ENCODE measurements around the gene HNRNPA1.
"Not testable (repeated sequence)": the region's sequence is repeated elsewhere in the genome, so short reads cannot be mapped to it uniquely, and the experiment has no call there.

The HNRNPA1 gene

GRCh38 chr12:54280468-54281260 lies at the start of gene HNRNPA1:
TSS of gene HNRNPA1 (plus strand) at chr12:54280726. CDS start at chr12:54280808, 82 bp downstream.
- peak; percentile 100 for DNase-seq (ENCODE audit: low read depth)

- DNase-seq (ENCODE audit: low read depth) = not testable (repeated sequence)
These were observed 49.3 kb upstream of the HNRNPA1 start for GRCh38 chr12:54231269-54231668.

- no peak for DNase-seq (ENCODE audit: low read depth)
These were observed 47.7 kb upstream of the HNRNPA1 start for GRCh38 chr12:54232790-54233189.

- DNase-seq (ENCODE audit: low read depth) = no peak
These were observed 42.0 kb upstream of the HNRNPA1 start for GRCh38 chr12:54238531-54238930.

- DNase-seq (ENCODE audit: low read depth) = no peak
These were observed 40.9 kb upstream of the HNRNPA1 start for GRCh38 chr12:54239620-54240019.

GRCh38 chr12:54240129-54240528 lies 40.4 kb upstream of the HNRNPA1 start:
- DNase-seq (ENCODE audit: low read depth) = no peak

- DNase-seq (ENCODE audit: low read depth) = no peak
These were observed 39.4 kb upstream of the HNRNPA1 start for GRCh38 chr12:54240971-54241588.

GRCh38 chr12:54246011-54246641 lies 34.4 kb upstream of the HNRNPA1 start:
- no peak for DNase-seq (ENCODE audit: low read depth)

- DNase-seq (ENCODE audit: low read depth) = no peak
These were observed 31.0 kb upstream of the HNRNPA1 start for GRCh38 chr12:54249489-54249888.

GRCh38 chr12:54251667-54252284 lies 28.8 kb upstream of the HNRNPA1 start:
- peak; percentile 26 for DNase-seq (ENCODE audit: low read depth)

GRCh38 chr12:54253240-54253639 lies 27.3 kb upstream of the HNRNPA1 start:
- no peak for DNase-seq (ENCODE audit: low read depth)

GRCh38 chr12:54257332-54257731 lies 23.2 kb upstream of the HNRNPA1 start:
- no peak for DNase-seq (ENCODE audit: low read depth)

GRCh38 chr12:54258201-54258681 lies 22.3 kb upstream of the HNRNPA1 start:
- no peak for DNase-seq (ENCODE audit: low read depth)

GRCh38 chr12:54259194-54260011 lies 21.1 kb upstream of the HNRNPA1 start:
- DNase-seq (ENCODE audit: low read depth) = peak; percentile 92

GRCh38 chr12:54261815-54262402 lies 18.6 kb upstream of the HNRNPA1 start:
- no peak for DNase-seq (ENCODE audit: low read depth)

GRCh38 chr12:54262403-54262925 lies 18.1 kb upstream of the HNRNPA1 start:
- DNase-seq (ENCODE audit: low read depth) = no peak

- no peak for DNase-seq (ENCODE audit: low read depth)
These were observed 15.1 kb upstream of the HNRNPA1 start for GRCh38 chr12:54265364-54265812.

GRCh38 chr12:54266852-54267251 lies 13.7 kb upstream of the HNRNPA1 start:
- DNase-seq (ENCODE audit: low read depth) = no peak

- DNase-seq (ENCODE audit: low read depth) = no peak
These were observed 10.2 kb upstream of the HNRNPA1 start for GRCh38 chr12:54270345-54270744.

- DNase-seq (ENCODE audit: low read depth) = no peak
These were observed 8.3 kb upstream of the HNRNPA1 start for GRCh38 chr12:54272214-54272613.

- no peak for DNase-seq (ENCODE audit: low read depth)
These were observed 6.5 kb upstream of the HNRNPA1 start for GRCh38 chr12:54273981-54274380.
